Measurements from ENCODE around the gene TMEM120A.

TMEM120A gene

GRCh38 chr7:75992083-75992755, 2.2 kb downstream of the TMEM120A start:
- Histone ChIP-seq H3K27ac (replicated peaks) (no peak overlapping the region), H3K4me3 (replicated peaks; ENCODE audit: insufficient read depth, low read length) (no peak overlapping the region), H3K27me3 (ENCODE audit: insufficient read depth, poor library complexity, severe bottlenecking) (no peaks in the 10 kb centered on the region)
- DNase-seq (ENCODE audit: low read depth in 1 of 2, low spot score in 1 of 2) = no peak
- TF ChIP-seq CTCF (IDR thresholded peaks at IDR 0.05; ENCODE audit: insufficient read depth, low read length) (no peak), SPI1 (IDR thresholded peaks at IDR 0.05; ENCODE audit: borderline replicate concordance, low read depth) (no peak), GABPA (IDR thresholded peaks at IDR 0.05; ENCODE audit: low read depth) (no peak), REST (IDR thresholded peaks at IDR 0.05; ENCODE audit: insufficient replicate concordance, low read depth) (no peak), POLR2AphosphoS5 (IDR thresholded peaks at IDR 0.05; ENCODE audit: low read depth) (no peak)

- TF ChIP-seq GABPA (IDR thresholded peaks at IDR 0.05; ENCODE audit: low read depth) (no peak), SPI1 (IDR thresholded peaks at IDR 0.05; ENCODE audit: borderline replicate concordance, low read depth) (no peak), CTCF (IDR thresholded peaks at IDR 0.05; ENCODE audit: insufficient read depth, low read length) (no peak), POLR2AphosphoS5 (IDR thresholded peaks at IDR 0.05; ENCODE audit: low read depth) (no peak), REST (IDR thresholded peaks at IDR 0.05; ENCODE audit: insufficient replicate concordance, low read depth) (no peak)
- Histone ChIP-seq H3K4me3 (replicated peaks; ENCODE audit: insufficient read depth, low read length) (no peak overlapping the region), H3K27me3 (ENCODE audit: insufficient read depth, poor library complexity, severe bottlenecking) (no peaks in the 10 kb centered on the region), H3K27ac (replicated peaks) (no peak overlapping the region)
- DNase-seq (ENCODE audit: low read depth in 1 of 2, low spot score in 1 of 2) = no peak
These were observed 2.8 kb downstream of the TMEM120A start for GRCh38 chr7:75991531-75992082.

- H3K27me3 ChIP-seq (ENCODE audit: insufficient read depth, poor library complexity, severe bottlenecking) = no peaks in the 10 kb centered on the region
- DNase-seq (ENCODE audit: low read depth in 1 of 2, low spot score in 1 of 2) = no peak
- TF ChIP-seq CTCF (IDR thresholded peaks at IDR 0.05; ENCODE audit: insufficient read depth, low read length) = no peak
- TF ChIP-seq REST (IDR thresholded peaks at IDR 0.05; ENCODE audit: insufficient replicate concordance, low read depth) = no peak
- no peak for TF ChIP-seq GABPA (IDR thresholded peaks at IDR 0.05; ENCODE audit: low read depth)
- no peak for TF ChIP-seq SPI1 (IDR thresholded peaks at IDR 0.05; ENCODE audit: borderline replicate concordance, low read depth)
- no peak for TF ChIP-seq POLR2AphosphoS5 (IDR thresholded peaks at IDR 0.05; ENCODE audit: low read depth)
- no peak overlapping the region for H3K4me3 ChIP-seq (replicated peaks; ENCODE audit: insufficient read depth, low read length)
- no peak overlapping the region for H3K27ac ChIP-seq (replicated peaks)
These were observed 4.7 kb downstream of the TMEM120A start for GRCh38 chr7:75989500-75990388.

Data from HL-60 (cell line).